Natural killer cell (primary cell): Measurements from ENCODE around the gene MIA2. TPM values are rescaled to one million over a fixed set of nuclear protein-coding genes. Genes with fewer than 3 reads are reported as not detected.

ENCODE experiments used
- ATAC-seq, 3 donors: fragments of 150-1000 bp in 2 of 3; fragments of 200-7000 bp in 1 of 3; cut with Tn5 transposase; 1 replicate in 1 of 3; 2 replicates in 2 of 3; pipeline ENCODE4 v1.10.0; 2021; ENCODE audit warnings: mild to moderate bottlenecking in 2 of 3, moderate library complexity in 2 of 3
- DNase-seq, 2 donors: peaks; one replicate each; pipeline versions ENCODE4 v3.0.0 to v3.0.0-alpha.2; 2013 to 2021; ENCODE audit warnings: mixed read lengths in 1 of 2
- H3K27ac ChIP-seq: one replicate; pipeline ENCODE4 v1.5.1; 2013; ENCODE audit warnings: mild to moderate bottlenecking, low read length
- H3K27me3 ChIP-seq: one replicate; pipeline ENCODE4 v1.6.1; 2013; ENCODE audit warnings: low read length; ENCODE audit not compliant: control insufficient read depth, insufficient read depth
- H3K36me3 ChIP-seq: one replicate; pipeline ENCODE4 v1.6.1; 2013; ENCODE audit warnings: low read length; ENCODE audit not compliant: control insufficient read depth, insufficient read depth
- H3K4me1 ChIP-seq: one replicate; pipeline ENCODE4 v1.6.1; 2013; ENCODE audit warnings: low read length; ENCODE audit not compliant: control insufficient read depth, insufficient read depth
- H3K4me3 ChIP-seq: one replicate; pipeline ENCODE4 v1.5.1; 2013; ENCODE audit warnings: low read length
- H3K9me3 ChIP-seq: one replicate; pipeline ENCODE4 v1.6.1; 2013; ENCODE audit warnings: low read length; ENCODE audit not compliant: control insufficient read depth, insufficient read depth
- H3K27ac Mint-ChIP-seq, 2 donors: one replicate each; pipeline ENCODE4 v1.8.0; 2022; ENCODE audit warnings: mild to moderate bottlenecking in 2 of 2, mixed read lengths in 2 of 2, moderate library complexity in 1 of 2
- H3K27me3 Mint-ChIP-seq, 2 donors: one replicate each; pipeline ENCODE4 v1.8.0; 2022; ENCODE audit warnings: low read depth in 2 of 2, mixed read lengths in 2 of 2
- H3K36me3 Mint-ChIP-seq: one replicate; pipeline ENCODE4 v1.8.0; 2022; ENCODE audit warnings: mixed read lengths
- H3K4me1 Mint-ChIP-seq, 2 donors: one replicate each; pipeline ENCODE4 v1.8.0; 2022; ENCODE audit warnings: mixed read lengths in 2 of 2
- H3K4me3 Mint-ChIP-seq: one replicate; pipeline ENCODE4 v1.8.0; 2022; ENCODE audit warnings: mild to moderate bottlenecking, moderate library complexity, mixed read lengths
- H3K9me3 Mint-ChIP-seq, 2 donors: one replicate each; pipeline ENCODE4 v1.8.0; 2022; ENCODE audit warnings: mixed read lengths in 2 of 2
- WGBS: methylation state at CpG from one replicate; pipeline ENCODE4 v1.1.7; 2013; ENCODE audit warnings: missing lambda C conversion rate; ENCODE audit not compliant: insufficient coverage; 5-methylcytosine and 5-hydroxymethylcytosine counted together
- intact Hi-C: fragments of 100-400 bp; cut with micrococcal nuclease; formaldehyde crosslinking; loops from one replicate; pipeline ENCODE4 v1.14.2; 2022
- total RNA-seq, 4 donors: library from RNA; stranded (reverse); fragments of 120-200 nt in 1 of 4; gene quantifications; one replicate each; pipeline versions ENCODE4 v1.2.3 to v1.2.4, GENCODE V29; 2013 to 2022
- TF ChIP-seq, protein P1 (sequence below): fragments of 200-600 bp; IDR thresholded peaks from one replicate; pipeline ENCODE4 v1.8.0; 2022; ENCODE audit warnings: antibody characterized with exemption

Gene MIA2
- total RNA-seq, 3 donors from 2014 or later (not counting 1 experiment from before 2014, with no cell fraction given) = 44.7 to 45.7 (median 45.4) TPM

GRCh38 chr14:39265806-39266524 lies 32.2 kb downstream of the MIA2 start:
- Mint-ChIP-seq H3K9me3 (no peaks in the 10 kb centered on the region), H3K36me3 (no peaks in the 10 kb centered on the region), H3K27ac (peak overlapping the region; percentile 74 to 97), H3K27me3 (no peaks in the 10 kb centered on the region), H3K4me1 (peaks cover 45 to 49% of the 10 kb centered on the region in 2 donors), H3K4me3 (peak overlapping the region; percentile 78)
- H3K27me3 ChIP-seq = no peaks in the 10 kb centered on the region
- DNase-seq (no peak), ATAC-seq (no peak)
- TF ChIP-seq, protein P1, sequence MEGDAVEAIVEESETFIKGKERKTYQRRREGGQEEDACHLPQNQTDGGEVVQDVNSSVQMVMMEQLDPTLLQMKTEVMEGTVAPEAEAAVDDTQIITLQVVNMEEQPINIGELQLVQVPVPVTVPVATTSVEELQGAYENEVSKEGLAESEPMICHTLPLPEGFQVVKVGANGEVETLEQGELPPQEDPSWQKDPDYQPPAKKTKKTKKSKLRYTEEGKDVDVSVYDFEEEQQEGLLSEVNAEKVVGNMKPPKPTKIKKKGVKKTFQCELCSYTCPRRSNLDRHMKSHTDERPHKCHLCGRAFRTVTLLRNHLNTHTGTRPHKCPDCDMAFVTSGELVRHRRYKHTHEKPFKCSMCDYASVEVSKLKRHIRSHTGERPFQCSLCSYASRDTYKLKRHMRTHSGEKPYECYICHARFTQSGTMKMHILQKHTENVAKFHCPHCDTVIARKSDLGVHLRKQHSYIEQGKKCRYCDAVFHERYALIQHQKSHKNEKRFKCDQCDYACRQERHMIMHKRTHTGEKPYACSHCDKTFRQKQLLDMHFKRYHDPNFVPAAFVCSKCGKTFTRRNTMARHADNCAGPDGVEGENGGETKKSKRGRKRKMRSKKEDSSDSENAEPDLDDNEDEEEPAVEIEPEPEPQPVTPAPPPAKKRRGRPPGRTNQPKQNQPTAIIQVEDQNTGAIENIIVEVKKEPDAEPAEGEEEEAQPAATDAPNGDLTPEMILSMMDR = no peak
- H3K9me3 ChIP-seq = no peaks in the 10 kb centered on the region
- no peaks in the 10 kb centered on the region for H3K36me3 ChIP-seq
- intact Hi-C loops = loop anchor here (2.0 to 10.0 kb wide), 3 partner anchors 91 to 1191 kb away; partner anchors contain the start of genes GEMIN2 and PNN
- H3K4me1 ChIP-seq = peaks cover 18% of the 10 kb centered on the region
- peak overlapping the region; percentile 87 for H3K4me3 ChIP-seq
- 16% methylated on average over 13 of the region's 14 CpGs for WGBS
- H3K27ac ChIP-seq = peak overlapping the region; percentile 96

GRCh38 chr14:39266525-39266870 lies 32.8 kb downstream of the MIA2 start:
- Mint-ChIP-seq H3K9me3 (no peaks in the 10 kb centered on the region), H3K36me3 (no peaks in the 10 kb centered on the region), H3K27me3 (no peaks in the 10 kb centered on the region), H3K4me3 (peak overlapping the region; percentile 78), H3K4me1 (peaks cover 50 to 54% of the 10 kb centered on the region in 2 donors), H3K27ac (peak overlapping the region; percentile 74 to 97)
- Histone ChIP-seq H3K27ac (peak overlapping the region; percentile 96), H3K36me3 (no peaks in the 10 kb centered on the region), H3K4me1 (peaks cover 18% of the 10 kb centered on the region), H3K9me3 (no peaks in the 10 kb centered on the region), H3K27me3 (no peaks in the 10 kb centered on the region), H3K4me3 (peak overlapping the region; percentile 87)
- intact Hi-C loops = loop anchor here (2.0 to 10.0 kb wide), 3 partner anchors 92 to 1192 kb away; partner anchors contain the start of genes GEMIN2 and PNN
- no peak for DNase-seq
- WGBS = under 1% methylated on average over 31 of the region's 31 CpGs
- TF ChIP-seq, protein P1 = no peak
- ATAC-seq = peak; percentile 26 to 51 (median 40)

- Histone ChIP-seq H3K27me3 (no peaks in the 10 kb centered on the region), H3K9me3 (no peaks in the 10 kb centered on the region), H3K4me3 (peak overlapping the region; percentile 87), H3K4me1 (peaks cover 18% of the 10 kb centered on the region), H3K27ac (peak overlapping the region; percentile 96), H3K36me3 (no peaks in the 10 kb centered on the region)
- peak; percentile 86 for DNase-seq
- Mint-ChIP-seq H3K27ac (peak overlapping the region; percentile 74 to 97), H3K36me3 (no peaks in the 10 kb centered on the region), H3K27me3 (no peaks in the 10 kb centered on the region), H3K4me1 (peaks cover 56 to 59% of the 10 kb centered on the region in 2 donors), H3K4me3 (peak overlapping the region; percentile 78), H3K9me3 (no peaks in the 10 kb centered on the region)
- TF ChIP-seq, protein P1 = no peak
- peak; percentile 73 to 91 (median 83) for ATAC-seq
- intact Hi-C loops = loop anchor here (1.0 to 10.0 kb wide), 5 partner anchors 38 to 1192 kb away; partner anchors contain the start of genes FBXO33, GEMIN2 and PNN
- 0% methylated on average over 70 of the region's 70 CpGs for WGBS
Measured at GRCh38 chr14:39266871-39267607, 33.3 kb downstream of the MIA2 start.
